GM12865 (cell line): ENCODE data around the gene KIF20B.

Experiments
- DNase-seq: peaks from one replicate; pipeline ENCODE4 v3.0.0; 2010; ENCODE audit warnings: low read depth
- H3K4me3 ChIP-seq: 2 replicates; pipeline ENCODE4 v1.5.1; 2011; ENCODE audit warnings: mild to moderate bottlenecking, low read depth, low read length, control low read depth
- TF ChIP-seq, protein P1 (sequence below): IDR thresholded peaks from 2 replicates; pipeline ENCODE4 v1.5.1; 2011; ENCODE audit warnings: low read length, control low read depth, low read depth, inconsistent platforms; ENCODE audit not compliant: insufficient read depth; ENCODE audit errors: missing control alignments

The KIF20B gene

DNA sequence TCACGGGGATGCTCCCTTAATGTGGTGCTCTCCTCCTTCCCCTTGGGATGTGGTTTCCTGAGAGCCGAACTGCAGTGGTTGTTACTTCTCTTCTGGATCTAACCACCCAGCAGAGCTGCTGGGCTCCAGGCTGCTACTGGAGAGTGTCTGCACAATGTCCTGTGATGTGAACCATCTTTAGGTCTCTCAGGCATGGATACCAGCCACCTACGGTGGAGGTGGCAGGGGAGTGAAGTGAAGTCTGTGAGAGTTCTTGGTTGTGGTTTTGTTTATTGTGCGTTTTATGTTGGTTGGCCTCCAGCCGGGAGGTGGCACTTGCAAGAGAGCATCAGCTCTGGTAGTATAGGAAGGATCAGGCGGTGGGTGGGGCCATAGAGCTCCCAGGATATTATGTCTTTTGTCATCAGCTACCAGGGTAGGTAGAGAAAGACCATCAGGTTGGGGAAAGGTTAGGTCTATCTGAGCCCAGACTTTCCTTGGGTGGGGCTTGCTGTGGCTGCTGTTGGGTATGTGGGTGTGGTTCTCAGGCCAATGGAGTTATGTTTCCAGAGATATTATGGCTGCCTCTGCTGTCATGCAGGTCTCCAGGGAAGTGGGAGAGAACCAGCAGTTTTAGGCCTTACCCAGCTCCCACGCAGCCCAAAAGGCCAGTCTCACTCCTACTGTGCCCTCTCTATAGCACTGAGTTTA is 87.9 kb downstream of the KIF20B start:
- no peak for DNase-seq
- TF ChIP-seq, protein P1, sequence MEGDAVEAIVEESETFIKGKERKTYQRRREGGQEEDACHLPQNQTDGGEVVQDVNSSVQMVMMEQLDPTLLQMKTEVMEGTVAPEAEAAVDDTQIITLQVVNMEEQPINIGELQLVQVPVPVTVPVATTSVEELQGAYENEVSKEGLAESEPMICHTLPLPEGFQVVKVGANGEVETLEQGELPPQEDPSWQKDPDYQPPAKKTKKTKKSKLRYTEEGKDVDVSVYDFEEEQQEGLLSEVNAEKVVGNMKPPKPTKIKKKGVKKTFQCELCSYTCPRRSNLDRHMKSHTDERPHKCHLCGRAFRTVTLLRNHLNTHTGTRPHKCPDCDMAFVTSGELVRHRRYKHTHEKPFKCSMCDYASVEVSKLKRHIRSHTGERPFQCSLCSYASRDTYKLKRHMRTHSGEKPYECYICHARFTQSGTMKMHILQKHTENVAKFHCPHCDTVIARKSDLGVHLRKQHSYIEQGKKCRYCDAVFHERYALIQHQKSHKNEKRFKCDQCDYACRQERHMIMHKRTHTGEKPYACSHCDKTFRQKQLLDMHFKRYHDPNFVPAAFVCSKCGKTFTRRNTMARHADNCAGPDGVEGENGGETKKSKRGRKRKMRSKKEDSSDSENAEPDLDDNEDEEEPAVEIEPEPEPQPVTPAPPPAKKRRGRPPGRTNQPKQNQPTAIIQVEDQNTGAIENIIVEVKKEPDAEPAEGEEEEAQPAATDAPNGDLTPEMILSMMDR = no peak
- no peak overlapping the region for H3K4me3 ChIP-seq

- no peak for DNase-seq
- H3K4me3 ChIP-seq = no peak overlapping the region
- TF ChIP-seq, protein P1 = no peak
Observed at GRCh38 chr10:89792187-89792586, 90.8 kb downstream of the KIF20B start.

DNA sequence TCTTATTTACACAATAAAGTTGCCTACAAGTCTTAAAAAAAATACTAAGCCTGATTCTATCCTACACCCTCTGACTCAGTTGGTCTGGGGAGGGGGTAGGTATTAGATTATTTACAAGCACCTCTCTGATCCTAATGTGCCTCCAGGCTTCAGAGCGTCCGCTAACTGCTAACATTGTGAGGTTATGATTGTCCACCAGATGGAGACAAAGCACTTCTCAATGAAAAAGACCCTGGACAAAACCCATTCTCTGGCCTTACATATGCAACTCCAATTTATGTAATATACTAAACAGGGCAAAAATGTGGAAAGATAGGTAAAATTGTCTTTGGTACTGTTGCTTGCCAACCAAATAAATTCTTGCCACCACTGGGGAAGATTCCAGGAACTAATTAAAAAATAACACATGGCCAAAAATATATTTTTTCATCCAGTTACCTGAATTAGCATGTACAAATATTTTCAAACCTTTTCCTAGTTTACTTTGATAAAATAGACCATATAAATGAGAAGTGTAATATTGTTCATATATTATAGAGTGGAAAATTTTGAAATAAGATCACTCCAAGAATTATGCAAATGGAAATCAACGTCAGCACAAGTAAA is 92.4 kb downstream of the KIF20B start:
- TF ChIP-seq, protein P1 = peak; percentile 75
- DNase-seq = peak; percentile 78
- H3K4me3 ChIP-seq = no peak overlapping the region

- H3K4me3 ChIP-seq = no peak overlapping the region
- DNase-seq = no peak
- TF ChIP-seq, protein P1 = no peak
Observed at GRCh38 chr10:89795840-89796239, 94.5 kb downstream of the KIF20B start.

DNA sequence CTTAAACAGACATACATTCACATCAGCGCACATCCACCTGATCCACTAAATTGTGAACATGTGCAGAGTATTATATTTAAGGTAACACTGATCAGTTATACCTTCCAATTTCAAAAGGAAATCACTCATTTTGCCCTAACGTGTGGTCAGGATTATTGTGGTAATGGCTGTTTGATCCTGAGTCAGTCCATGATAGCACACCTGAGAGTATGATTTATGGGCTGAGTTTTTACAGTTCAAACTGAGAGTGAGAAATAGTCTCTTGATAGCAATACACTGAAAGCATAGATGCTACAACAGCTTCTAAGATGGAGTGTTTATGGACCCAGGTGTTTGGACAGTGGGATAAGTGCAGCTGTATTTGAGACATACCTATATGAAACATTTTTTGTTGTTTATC is 96.7 kb downstream of the KIF20B start:
- H3K4me3 ChIP-seq = no peak overlapping the region
- TF ChIP-seq, protein P1 = no peak
- DNase-seq = no peak

GRCh38 chr10:89799573-89799972 is 98.2 kb downstream of the KIF20B start:
- TF ChIP-seq, protein P1 = no peak
- DNase-seq = no peak
- no peak overlapping the region for H3K4me3 ChIP-seq

DNA sequence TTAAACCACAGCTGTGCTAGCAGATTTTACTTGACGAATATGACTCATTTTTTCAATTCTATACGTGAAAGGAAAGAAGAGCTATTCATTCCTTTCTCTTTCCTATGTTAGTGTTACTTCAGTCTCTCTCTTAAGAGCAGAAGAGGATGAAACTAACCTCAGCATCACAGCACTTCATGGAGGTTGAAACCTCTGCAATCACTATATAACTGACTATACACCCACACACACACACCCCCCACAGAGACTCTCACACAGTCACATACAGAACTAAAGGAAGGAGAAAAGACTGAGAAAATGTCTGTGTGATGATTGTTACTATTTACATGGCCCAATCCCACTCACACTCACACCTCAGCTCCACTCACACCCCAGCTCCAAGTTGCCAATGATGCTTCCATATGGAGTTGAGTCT is 104.2 kb downstream of the KIF20B start:
- TF ChIP-seq, protein P1 = no peak
- DNase-seq = peak; percentile 75
- no peak overlapping the region for H3K4me3 ChIP-seq
